GM13976 (cell line): Measurements from ENCODE around the gene GATA2.

ENCODE experiments used
- DNase-seq: peaks from one replicate; pipeline ENCODE4 v3.0.0; 2012; ENCODE audit warnings: low spot score
- in situ Hi-C: fragments of 300-500 bp; cut with MboI; formaldehyde crosslinking; loops from one replicate; pipeline ENCODE4 v1.12.0; 2022; ENCODE audit warnings: low sequenced_read_pairs, mixed read lengths, inconsistent platforms; ENCODE audit not compliant: unreplicated experiment
- TF ChIP-seq, protein P1 (sequence below): IDR thresholded peaks from 2 replicates; pipeline ENCODE4 v1.5.1; 2012; ENCODE audit warnings: borderline replicate concordance, mild to moderate bottlenecking; ENCODE audit not compliant: insufficient read depth; ENCODE audit errors: extremely low read depth, missing control alignments, control extremely low read depth

The GATA2 gene

DNA sequence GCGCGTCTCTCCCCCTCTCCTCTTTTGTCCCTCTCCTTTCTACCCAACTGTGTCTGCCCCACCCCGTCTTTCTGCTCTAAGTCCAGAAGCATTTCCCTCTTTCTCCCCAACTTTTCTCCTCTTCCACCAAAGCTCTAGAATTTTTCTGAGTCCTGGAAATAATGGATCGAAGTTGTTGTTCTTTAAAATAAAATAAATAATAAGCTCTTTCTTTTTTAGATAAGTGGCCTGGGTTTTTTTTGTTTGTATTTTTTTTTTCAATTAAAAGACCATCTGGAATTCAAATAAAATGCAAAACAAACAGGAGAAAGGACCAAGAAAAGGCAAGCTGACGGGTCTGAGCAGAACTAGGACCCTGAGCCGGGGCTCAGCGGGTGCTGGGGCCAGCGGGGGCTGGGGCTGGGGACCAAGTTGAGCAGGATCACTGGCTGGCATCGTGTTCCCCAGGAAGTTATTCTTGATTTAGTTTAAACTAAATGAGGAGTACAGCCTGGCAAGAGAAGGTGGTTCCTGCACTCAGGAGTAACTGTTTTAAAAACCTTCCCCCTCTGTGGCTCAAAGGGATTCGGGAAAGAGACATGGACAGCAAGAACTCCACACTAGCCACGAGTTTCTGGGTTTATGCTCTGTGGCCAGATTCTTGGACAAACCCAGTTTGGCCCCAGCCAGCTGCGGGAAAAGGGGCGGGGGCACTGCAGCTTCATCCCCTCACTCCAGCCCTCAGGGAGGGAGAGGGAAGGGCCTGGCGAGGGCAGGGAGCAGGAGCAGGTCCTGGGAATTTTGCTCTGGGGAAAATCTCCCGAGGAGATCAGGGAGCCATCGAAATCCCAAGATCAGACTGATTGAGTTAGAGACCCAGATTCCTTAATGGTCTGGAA, 8.4 kb downstream of the GATA2 start:
- in situ Hi-C loops, result no loop called here

DNA sequence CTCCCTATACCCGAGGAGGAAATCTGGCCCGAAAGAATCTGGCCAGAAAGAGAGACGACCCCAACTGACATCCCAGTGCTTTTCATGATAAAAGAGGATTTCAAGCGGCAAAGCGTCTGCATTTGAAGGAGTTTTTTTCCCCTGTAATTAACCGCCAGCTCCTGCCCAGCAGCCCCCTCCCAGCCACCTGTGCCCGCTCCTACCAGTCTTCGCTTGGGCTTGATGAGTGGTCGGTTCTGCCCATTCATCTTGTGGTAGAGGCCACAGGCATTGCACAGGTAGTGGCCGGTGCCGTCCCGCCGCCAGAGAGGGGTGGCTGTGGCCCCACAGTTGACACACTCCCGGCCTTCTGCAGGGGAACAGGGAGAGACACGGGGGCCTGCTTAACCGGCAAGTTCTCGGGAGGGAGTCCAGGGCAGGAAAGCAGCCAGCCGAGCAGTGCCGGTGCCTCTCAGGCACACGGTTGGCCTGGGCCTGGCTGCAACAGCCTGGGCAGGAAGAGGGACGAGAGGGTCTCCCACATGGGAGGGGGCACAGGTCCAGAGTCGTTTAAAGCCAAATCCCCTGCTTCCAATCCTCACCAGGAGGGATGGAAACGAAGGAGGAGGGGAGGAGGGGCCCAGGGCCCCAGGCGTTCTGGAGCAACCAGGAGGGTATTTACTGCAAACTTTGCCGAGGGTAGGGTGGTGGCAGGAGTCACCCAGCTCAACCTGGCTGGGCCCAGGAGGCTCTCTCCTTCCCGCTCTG, 9.2 kb downstream of the GATA2 start:
- in situ Hi-C loops, result no loop called here
- TF ChIP-seq, protein P1, sequence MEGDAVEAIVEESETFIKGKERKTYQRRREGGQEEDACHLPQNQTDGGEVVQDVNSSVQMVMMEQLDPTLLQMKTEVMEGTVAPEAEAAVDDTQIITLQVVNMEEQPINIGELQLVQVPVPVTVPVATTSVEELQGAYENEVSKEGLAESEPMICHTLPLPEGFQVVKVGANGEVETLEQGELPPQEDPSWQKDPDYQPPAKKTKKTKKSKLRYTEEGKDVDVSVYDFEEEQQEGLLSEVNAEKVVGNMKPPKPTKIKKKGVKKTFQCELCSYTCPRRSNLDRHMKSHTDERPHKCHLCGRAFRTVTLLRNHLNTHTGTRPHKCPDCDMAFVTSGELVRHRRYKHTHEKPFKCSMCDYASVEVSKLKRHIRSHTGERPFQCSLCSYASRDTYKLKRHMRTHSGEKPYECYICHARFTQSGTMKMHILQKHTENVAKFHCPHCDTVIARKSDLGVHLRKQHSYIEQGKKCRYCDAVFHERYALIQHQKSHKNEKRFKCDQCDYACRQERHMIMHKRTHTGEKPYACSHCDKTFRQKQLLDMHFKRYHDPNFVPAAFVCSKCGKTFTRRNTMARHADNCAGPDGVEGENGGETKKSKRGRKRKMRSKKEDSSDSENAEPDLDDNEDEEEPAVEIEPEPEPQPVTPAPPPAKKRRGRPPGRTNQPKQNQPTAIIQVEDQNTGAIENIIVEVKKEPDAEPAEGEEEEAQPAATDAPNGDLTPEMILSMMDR, result no peak
- no peak for DNase-seq

More for the DNA sequence above, 8.4 kb downstream of the GATA2 start:
- TF ChIP-seq, protein P1, result no peak
- no peak for DNase-seq

DNA sequence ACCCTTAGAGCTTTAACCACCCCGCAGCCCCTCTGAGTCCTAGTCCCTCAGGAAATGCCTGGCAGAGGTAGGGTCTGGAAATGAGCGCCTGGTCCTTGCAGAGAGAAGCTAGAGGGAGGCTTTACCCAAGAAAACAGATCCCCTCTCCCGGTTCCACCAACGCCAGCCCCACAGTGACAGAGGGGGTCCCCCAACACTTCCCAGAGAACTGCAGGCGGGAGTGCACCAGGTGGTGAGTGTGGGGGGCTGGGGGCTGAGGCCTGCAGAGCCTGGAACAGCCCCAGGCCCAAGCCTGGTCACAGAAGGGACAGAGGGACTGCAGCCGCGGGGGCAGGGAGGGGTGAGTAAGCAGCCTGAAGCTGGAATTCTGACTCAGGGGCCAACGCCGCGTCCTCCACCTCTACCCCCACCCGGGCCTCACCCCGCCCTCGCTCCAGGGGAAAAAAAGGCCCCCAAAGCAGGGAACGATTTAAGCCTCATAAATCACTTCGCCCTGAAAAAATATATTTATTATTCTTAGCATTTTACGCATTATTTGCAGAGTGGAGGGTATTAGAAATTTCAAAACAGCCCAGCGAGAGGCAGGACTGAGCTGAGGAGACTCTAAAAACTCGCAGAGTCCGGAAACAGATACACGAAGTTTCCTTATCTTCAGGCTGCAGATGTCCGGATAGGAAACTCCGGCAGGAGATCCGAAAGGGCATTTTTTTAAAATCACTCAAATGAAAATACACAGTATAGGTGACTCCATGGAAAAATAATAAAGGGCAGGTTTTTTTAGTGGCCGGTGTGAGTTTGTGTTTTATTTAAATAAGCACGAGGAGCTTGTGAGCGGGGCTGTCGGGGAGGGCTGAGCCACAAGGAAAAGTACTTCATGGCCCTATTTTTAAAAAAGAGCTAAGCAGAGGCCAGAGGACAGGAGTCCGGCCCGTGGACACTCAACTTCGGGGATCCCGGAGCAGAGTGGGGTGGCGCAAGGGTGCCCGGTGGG, 10.0 kb downstream of the GATA2 start:
- in situ Hi-C loops, result no loop called here
- TF ChIP-seq, protein P1, result no peak
- DNase-seq, result no peak

DNA sequence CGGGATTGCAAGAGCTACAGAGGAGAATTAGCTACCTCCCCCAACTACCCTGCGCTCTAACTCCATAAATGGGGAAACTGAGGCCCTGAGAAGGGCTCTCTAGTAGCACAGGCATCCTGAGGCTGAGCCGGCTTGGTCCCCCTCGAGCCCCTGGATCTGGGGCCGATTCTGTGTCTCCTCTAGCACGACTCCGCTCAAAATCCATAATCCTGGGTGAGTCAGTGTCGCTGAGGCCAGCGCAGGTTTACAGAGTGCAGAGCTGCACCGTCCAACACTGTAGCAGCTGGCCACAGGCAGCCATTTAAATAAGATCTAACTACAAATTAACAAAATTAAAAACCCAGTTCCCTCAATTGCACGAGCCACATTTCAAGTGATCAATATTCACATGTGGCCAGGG, 10.8 kb downstream of the GATA2 start:
- TF ChIP-seq, protein P1, result no peak
- in situ Hi-C loops, result no loop called here
- DNase-seq, result no peak

DNA sequence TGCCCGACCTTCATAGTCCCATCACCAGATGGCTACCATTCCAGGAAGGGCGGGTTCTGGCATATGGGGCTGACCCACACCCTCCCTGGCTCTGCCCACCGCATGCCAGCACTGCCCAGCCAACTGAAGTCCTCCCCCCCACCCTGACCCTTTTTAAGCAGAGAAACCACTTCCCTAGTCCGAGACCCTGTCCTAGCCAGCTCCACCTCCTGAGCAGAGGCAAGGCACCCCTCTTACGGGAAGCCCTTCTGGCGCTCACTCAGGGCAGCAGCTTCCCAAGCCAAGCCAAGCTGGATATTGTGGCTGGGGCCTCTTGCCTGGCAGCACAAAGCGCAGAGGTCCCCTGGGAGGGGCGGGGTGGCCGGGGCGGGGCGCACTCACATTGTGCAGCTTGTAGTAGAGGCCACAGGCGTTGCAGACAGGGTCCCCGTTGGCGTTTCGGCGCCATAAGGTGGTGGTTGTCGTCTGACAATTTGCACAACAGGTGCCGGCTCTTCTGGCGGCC, 11.5 kb downstream of the GATA2 start:
- no peak for DNase-seq
- TF ChIP-seq, protein P1, result no peak
- in situ Hi-C loops, result no loop called here
